A549 (cell line): Measurements from ENCODE around the gene PDE4D. TPM values are rescaled to one million over a fixed set of nuclear protein-coding genes. Genes with fewer than 3 reads are reported as not detected.

ENCODE experiments used
- ATAC-seq, 2 experiments: fragments of 200-7000 bp in 1 of 2; fragments of >200 bp in 1 of 2; cut with Nextera tagmentation in 1 of 2; cut with Tn5 transposase in 1 of 2; 3 replicates each; pipeline versions ENCODE4 v1.8.0 to v1.9.1; 2018 to 2020; ENCODE audit warnings: mild to moderate bottlenecking in 1 of 2, moderate library complexity in 1 of 2
- CTCF ChIA-PET: fragments of 300-600 bp; sonication (Branson Sonifier 250); formaldehyde crosslinking; extraction: SDS; loops from one replicate; lab custom pipeline; 2021; ENCODE audit warnings: antibody characterized with exemption, inconsistent platforms; lab: Yijun Ruan, JAX
- POLR2A ChIA-PET: fragments of 350-600 bp; formaldehyde crosslinking; extraction: SDS; loops from one replicate; lab custom pipeline; 2021; ENCODE audit warnings: antibody characterized with exemption, inconsistent platforms; lab: Yijun Ruan, JAX
- DNase-seq, 2 experiments: peaks; one replicate each; pipeline versions ENCODE4 v3.0.0 to v3.0.0-alpha.2; 2011 to 2016; ENCODE audit warnings: low read depth in 1 of 2, low spot score in 1 of 2
- FAIRE-seq: peaks from 2 replicates; lab custom pipeline; 2011; peaks lifted over from hg19 to GRCh38; lab: Jason Lieb, UNC
- H3K27ac ChIP-seq, 2 experiments: fragments of >200 bp; sonication (Bioruptor Twin); formaldehyde crosslinking; 3 replicates each; pipeline ENCODE4 v1.5.1; 2016 to 2017
- H3K4me1 ChIP-seq: fragments of >200 bp; sonication (Bioruptor Twin); formaldehyde crosslinking; 3 replicates; pipeline ENCODE4 v1.6.1; 2016
- H3K4me2 ChIP-seq: fragments of >200 bp; sonication (Bioruptor Twin); formaldehyde crosslinking; 3 replicates; pipeline ENCODE4 v1.6.1; 2016
- H3K4me3 ChIP-seq: fragments of >200 bp; sonication (Bioruptor Twin); formaldehyde crosslinking; 3 replicates; pipeline ENCODE4 v1.5.1; 2016
- H3K9me3 ChIP-seq: fragments of >200 bp; sonication (Bioruptor Twin); formaldehyde crosslinking; 3 replicates; pipeline ENCODE4 v1.6.1; 2016
- ATOH8 ChIP-seq: fragments of 250-450 bp; sonication (Bioruptor Pico); IDR thresholded peaks from 2 replicates; pipeline ENCODE4 v1.5.0; 2020; ENCODE audit warnings: low read depth, mild to moderate bottlenecking, moderate library complexity
- CEBPB ChIP-seq, 2 experiments: fragments of >200 bp in 1 of 2; sonication (Bioruptor Twin) in 1 of 2; formaldehyde crosslinking in 1 of 2; IDR thresholded peaks; 2 replicates each; pipeline ENCODE4 v1.6.1; 2012 to 2016
- CHD4 ChIP-seq: fragments of 200-600 bp; sonication (generic); IDR thresholded peaks from 2 replicates; pipeline ENCODE4 v1.6.1; 2016; ENCODE audit warnings: antibody characterized with exemption, mild to moderate bottlenecking, borderline replicate concordance
- CTCF ChIP-seq: fragments of >200 bp; sonication (Bioruptor Twin); formaldehyde crosslinking; IDR thresholded peaks from 3 replicates; pipeline ENCODE4 v1.5.1; 2016
- E2F6 ChIP-seq: IDR thresholded peaks from 2 replicates; pipeline ENCODE4 v1.6.1; 2012; ENCODE audit warnings: low read depth, borderline replicate concordance
- EHF ChIP-seq: fragments of 250-450 bp; sonication (Bioruptor Pico); IDR thresholded peaks from 2 replicates; pipeline ENCODE4 v1.5.0; 2020; ENCODE audit warnings: mild to moderate bottlenecking
- EP300 ChIP-seq, 2 experiments: fragments of >200 bp; sonication (Bioruptor Twin); formaldehyde crosslinking; IDR thresholded peaks; 2 replicates in 1 of 2; 3 replicates in 1 of 2; pipeline ENCODE4 v1.6.1; 2016 to 2017
- FOSL2 ChIP-seq, 2 experiments: fragments of 450-650 bp in 1 of 2; fragments of >200 bp in 1 of 2; sonication (Bioruptor Twin) in 1 of 2; formaldehyde crosslinking; IDR thresholded peaks; 2 replicates each; pipeline versions ENCODE4 v1.5.0 to v1.6.1; 2016 to 2020; ENCODE audit warnings: mild to moderate bottlenecking in 1 of 2, moderate library complexity in 1 of 2
- HDAC2 ChIP-seq: fragments of 200-600 bp; sonication (generic); IDR thresholded peaks from 2 replicates; pipeline ENCODE4 v1.6.1; 2016
- HEYL ChIP-seq: fragments of 250-450 bp; sonication (Bioruptor Pico); IDR thresholded peaks from 2 replicates; pipeline ENCODE4 v1.8.0; 2021; ENCODE audit warnings: mild to moderate bottlenecking, moderate library complexity
- HOXA7 ChIP-seq: fragments of 250-450 bp; sonication (Bioruptor Pico); IDR thresholded peaks from 2 replicates; pipeline ENCODE4 v1.5.0; 2020; ENCODE audit warnings: mild to moderate bottlenecking, moderate library complexity
- HOXB5 ChIP-seq: fragments of 250-450 bp; sonication (Bioruptor Pico); IDR thresholded peaks from 2 replicates; pipeline ENCODE4 v1.5.0; 2020; ENCODE audit warnings: mild to moderate bottlenecking, moderate library complexity
- KDM1A ChIP-seq: fragments of 200-600 bp; sonication (generic); IDR thresholded peaks from 2 replicates; pipeline ENCODE4 v1.6.1; 2016; ENCODE audit warnings: low read depth, mild to moderate bottlenecking
- NFE2L2 ChIP-seq: fragments of 150-350 bp; conservative IDR thresholded peaks from 2 replicates; pipeline ENCODE4 v1.6.1; 2014; ENCODE audit warnings: low read length
- NR3C1 ChIP-seq: fragments of >200 bp; sonication (Bioruptor Twin); formaldehyde crosslinking; IDR thresholded peaks from 3 replicates; pipeline ENCODE4 v1.6.1; 2017
- PBX3 ChIP-seq: IDR thresholded peaks from 2 replicates; pipeline ENCODE4 v1.6.1; 2012
- POLR2A ChIP-seq: IDR thresholded peaks from 2 replicates; pipeline ENCODE4 v1.6.1; 2012; ENCODE audit warnings: mild to moderate bottlenecking, low read length
- POLR2AphosphoS2 ChIP-seq: conservative IDR thresholded peaks from 2 replicates; pipeline ENCODE4 v1.6.1; 2012; ENCODE audit warnings: low read length, improper control_type of control experiment, inconsistent platforms
- SMC3 ChIP-seq: fragments of >200 bp; sonication (Bioruptor Twin); formaldehyde crosslinking; IDR thresholded peaks from 3 replicates; pipeline ENCODE4 v1.6.1; 2018; ENCODE audit warnings: inconsistent platforms
- TFCP2L1 ChIP-seq: fragments of 250-450 bp; sonication (Bioruptor Pico); IDR thresholded peaks from 2 replicates; pipeline ENCODE4 v1.5.0; 2021; ENCODE audit warnings: mild to moderate bottlenecking
- TP53 ChIP-seq: fragments of 250-450 bp; sonication (Bioruptor Pico); IDR thresholded peaks from 2 replicates; pipeline ENCODE4 v1.5.0; 2021; ENCODE audit warnings: mild to moderate bottlenecking, moderate library complexity
- USF2 ChIP-seq: fragments of 450-650 bp; IDR thresholded peaks from 2 replicates; pipeline ENCODE4 v1.6.1; 2014; ENCODE audit warnings: antibody characterized with exemption
- ZC3H11A ChIP-seq: fragments of 450-650 bp; IDR thresholded peaks from 2 replicates; pipeline ENCODE4 v1.6.1; 2014; ENCODE audit warnings: antibody characterized with exemption, mild to moderate bottlenecking
- ZFP36 ChIP-seq: fragments of 450-650 bp; IDR thresholded peaks from 2 replicates; pipeline ENCODE4 v1.6.1; 2014; ENCODE audit warnings: borderline replicate concordance; ENCODE audit not compliant: partially characterized antibody
- ZSCAN20 ChIP-seq: fragments of 250-450 bp; sonication (Bioruptor Pico); IDR thresholded peaks from 2 replicates; pipeline ENCODE4 v1.8.0; 2022; ENCODE audit warnings: mild to moderate bottlenecking, moderate library complexity
- WGBS: methylation state at CpG from one replicate; pipeline ENCODE4 v1.1.6; 2017; ENCODE audit errors: missing lambda C conversion rate; 5-methylcytosine and 5-hydroxymethylcytosine counted together
- polyA plus RNA-seq, 4 experiments: library from polyadenylated mRNA; depleted of rRNA in 3 of 4; stranded (reverse); fragments of >200 nt; fragmentation: RNase III in 1 of 4; extraction: RNeasy Plus Mini Kit Qiagen cat#74134 plus additional on column Dnase treatment in 1 of 4; gene quantifications; 2 replicates in 3 of 4; 3 replicates in 1 of 4; pipeline ENCODE4 v1.2.3, GENCODE V29; 2011 to 2017

The PDE4D gene
- polyA plus RNA-seq, 2 of the 4 experiments (the other 2 are of a cell fraction): 74.0 to 213 TPM

- ChIA-PET CTCF (no interaction called here), POLR2A (no interaction called here)
- Histone ChIP-seq H3K4me3 (no peak overlapping the region), H3K4me1 (peaks cover 44% of the 10 kb centered on the region; the same call in 2 of the 3 replicates), H3K9me3 (no peaks in the 10 kb centered on the region), H3K4me2 (no peak overlapping the region), H3K27ac (no peak overlapping the region)
- ATAC-seq: no peak
- no peak for TF ChIP-seq PBX3
- TF ChIP-seq ZSCAN20 (CRISPR knock-in tag): no peak
- TF ChIP-seq CEBPB (IDR thresholded peaks at IDR 0.05): no peak
- no peak for TF ChIP-seq FOSL2 (IDR thresholded peaks at IDR 0.05)
- TF ChIP-seq FOSL2 (CRISPR knock-in tag; IDR thresholded peaks at IDR 0.05): no peak
- TF ChIP-seq POLR2AphosphoS2: no peak
- TF ChIP-seq ZC3H11A: no peak
- TF ChIP-seq TP53: no peak
- no peak for TF ChIP-seq SMC3
- TF ChIP-seq E2F6: no peak
- DNase-seq: no peak
- 94% methylated on average over 2 of the region's 2 CpGs for WGBS
- no peak for FAIRE-seq
These were observed 163.7 kb downstream of the PDE4D start for GRCh38 chr5:59729820-59730219.

- no peak for ATAC-seq
- CTCF ChIA-PET: no interaction called here
These were observed 164.2 kb downstream of the PDE4D start for GRCh38 chr5:59729357-59729756.

More at GRCh38 chr5:59729357-59729756, 164.2 kb downstream of the PDE4D start:
- POLR2A ChIA-PET: no interaction called here
- Histone ChIP-seq H3K4me1 (peaks cover 49% of the 10 kb centered on the region), H3K4me3 (no peak overlapping the region), H3K9me3 (no peaks in the 10 kb centered on the region), H3K4me2 (no peak overlapping the region), H3K27ac (no peak overlapping the region)
- FAIRE-seq: no peak
- TF ChIP-seq HDAC2: no peak
- no peak for TF ChIP-seq E2F6
- no peak for TF ChIP-seq ZFP36
- TF ChIP-seq HOXB5 (CRISPR knock-in tag): no peak
- no peak for TF ChIP-seq KDM1A
- TF ChIP-seq NFE2L2: no peak
- no peak for TF ChIP-seq ATOH8 (CRISPR knock-in tag)
- no peak for TF ChIP-seq HEYL
- TF ChIP-seq ZC3H11A: no peak
- no peak for TF ChIP-seq CHD4
- TF ChIP-seq NR3C1: no peak
- no peak for TF ChIP-seq HOXA7 (CRISPR knock-in tag)
- no peak for TF ChIP-seq EHF (CRISPR knock-in tag)
- TF ChIP-seq USF2: no peak
- TF ChIP-seq CTCF: no peak
- TF ChIP-seq TFCP2L1 (CRISPR knock-in tag): no peak
- no peak for TF ChIP-seq POLR2A
- TF ChIP-seq EP300 (IDR thresholded peaks at IDR 0.05): no peak
- 94% methylated on average over 3 of the region's 3 CpGs for WGBS
- no peak for DNase-seq
